Anterior cingulate cortex (tissue), 58 donors: Measurements from ENCODE around the gene SOX13.

Source experiments
- DNase-seq, 58 donors: peaks; one replicate each; lab custom pipeline; 2025; lab: John Stamatoyannopoulos, UW

The SOX13 gene

DNA sequence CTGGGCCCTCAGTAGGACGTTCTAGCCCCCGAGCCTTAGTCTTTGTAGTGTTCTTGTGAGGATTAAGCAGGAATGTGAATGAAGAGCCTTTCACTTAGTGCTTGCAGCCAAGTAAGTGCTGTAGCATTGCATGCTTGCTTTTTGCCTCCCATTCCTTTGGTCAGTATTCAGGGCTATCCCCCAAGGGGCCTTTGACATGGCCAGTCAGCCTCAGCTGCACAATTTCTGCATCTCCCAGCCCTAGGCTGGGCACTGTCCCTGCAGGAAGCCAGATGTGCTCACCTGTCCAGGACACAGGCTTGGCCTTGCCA is 30.5 kb downstream of the SOX13 start:
- DNase-seq, result no peak

DNA sequence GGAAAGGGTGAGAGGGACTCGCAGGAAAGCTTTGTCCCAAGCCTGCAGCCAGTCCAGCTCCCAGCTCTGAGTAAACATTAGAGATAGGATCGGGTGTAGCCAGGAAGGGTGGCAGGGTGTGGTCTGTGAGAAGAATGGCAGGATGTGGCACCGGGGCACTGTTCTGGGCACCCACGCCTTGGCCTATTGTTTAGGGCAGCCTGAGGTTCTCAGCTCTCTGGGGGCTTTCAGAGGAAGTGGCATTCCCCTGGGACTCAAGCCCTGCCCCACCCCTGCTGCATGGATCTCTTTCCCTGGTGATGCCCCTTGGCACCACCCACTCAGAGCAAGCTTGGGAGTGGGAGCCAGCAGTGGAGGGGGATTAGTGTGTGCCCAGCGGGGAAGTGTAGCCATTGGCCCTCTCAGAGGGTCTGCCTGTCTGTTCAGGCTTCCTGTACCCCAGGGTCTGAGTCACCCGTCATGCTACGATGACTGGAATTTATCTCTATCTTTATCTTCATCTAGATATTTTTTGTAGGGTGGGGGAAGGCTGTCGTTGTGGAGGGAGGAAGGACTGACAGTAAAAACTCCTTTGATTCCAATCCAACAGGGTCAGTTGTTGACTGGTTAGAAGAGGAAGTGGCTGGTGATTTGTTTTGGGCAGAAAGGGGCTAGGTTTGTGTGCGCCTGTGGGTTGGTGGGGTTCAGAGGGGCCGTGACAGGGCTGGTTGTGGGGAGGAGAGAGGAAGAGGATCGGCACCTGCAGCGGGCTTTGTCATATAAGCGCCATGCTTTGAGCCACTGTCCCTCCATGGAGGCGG is 31.6 kb downstream of the SOX13 start:
- DNase-seq, result no peak

DNA sequence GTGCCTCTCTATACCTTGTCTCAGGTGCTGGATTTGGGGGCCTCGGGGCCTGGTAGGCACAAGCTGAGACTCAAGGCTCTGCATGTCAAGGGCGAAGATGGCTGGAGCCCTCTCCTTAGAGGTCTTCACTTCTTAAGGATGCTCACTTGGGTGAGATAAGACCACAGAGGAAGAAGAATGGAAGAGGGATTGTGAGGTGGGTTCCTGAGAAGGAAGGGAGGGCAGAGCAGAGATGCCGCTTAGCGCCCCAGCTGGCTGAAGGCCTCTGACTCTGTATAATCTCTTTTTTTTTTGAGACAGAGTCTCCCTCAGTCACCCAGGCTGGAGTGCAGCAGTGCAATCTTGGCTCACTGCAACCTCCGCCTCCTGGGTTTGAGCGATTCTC is 32.2 kb downstream of the SOX13 start:
- no peak for DNase-seq

DNA sequence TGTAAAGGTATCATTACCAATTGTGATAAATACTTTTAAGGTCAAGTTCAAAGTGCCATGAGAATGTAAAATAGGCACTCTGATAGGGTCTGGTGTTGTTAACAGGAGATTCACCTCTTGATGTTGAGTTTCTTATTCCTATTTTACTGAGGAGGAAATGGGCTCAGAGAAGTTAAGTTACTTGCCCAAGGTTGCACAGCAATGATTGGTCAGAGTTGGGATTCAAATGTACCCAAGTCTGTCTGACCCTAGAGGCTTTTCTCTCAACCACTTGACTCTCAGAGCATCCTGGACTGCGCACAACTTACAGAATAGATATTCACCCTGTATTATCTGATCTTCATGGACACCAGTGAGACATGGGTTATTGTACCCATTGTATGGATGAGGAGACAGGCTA is 33.9 kb downstream of the SOX13 start:
- no peak for DNase-seq

- no peak for DNase-seq
These were observed 35.0 kb downstream of the SOX13 start for GRCh38 chr1:204107892-204108291.

- DNase-seq, result peak in 1 of 58 donors; percentile 12
These were observed 35.6 kb downstream of the SOX13 start for GRCh38 chr1:204108312-204109141.

GRCh38 chr1:204110894-204111633 is 38.1 kb downstream of the SOX13 start:
- DNase-seq, result no peak

DNA sequence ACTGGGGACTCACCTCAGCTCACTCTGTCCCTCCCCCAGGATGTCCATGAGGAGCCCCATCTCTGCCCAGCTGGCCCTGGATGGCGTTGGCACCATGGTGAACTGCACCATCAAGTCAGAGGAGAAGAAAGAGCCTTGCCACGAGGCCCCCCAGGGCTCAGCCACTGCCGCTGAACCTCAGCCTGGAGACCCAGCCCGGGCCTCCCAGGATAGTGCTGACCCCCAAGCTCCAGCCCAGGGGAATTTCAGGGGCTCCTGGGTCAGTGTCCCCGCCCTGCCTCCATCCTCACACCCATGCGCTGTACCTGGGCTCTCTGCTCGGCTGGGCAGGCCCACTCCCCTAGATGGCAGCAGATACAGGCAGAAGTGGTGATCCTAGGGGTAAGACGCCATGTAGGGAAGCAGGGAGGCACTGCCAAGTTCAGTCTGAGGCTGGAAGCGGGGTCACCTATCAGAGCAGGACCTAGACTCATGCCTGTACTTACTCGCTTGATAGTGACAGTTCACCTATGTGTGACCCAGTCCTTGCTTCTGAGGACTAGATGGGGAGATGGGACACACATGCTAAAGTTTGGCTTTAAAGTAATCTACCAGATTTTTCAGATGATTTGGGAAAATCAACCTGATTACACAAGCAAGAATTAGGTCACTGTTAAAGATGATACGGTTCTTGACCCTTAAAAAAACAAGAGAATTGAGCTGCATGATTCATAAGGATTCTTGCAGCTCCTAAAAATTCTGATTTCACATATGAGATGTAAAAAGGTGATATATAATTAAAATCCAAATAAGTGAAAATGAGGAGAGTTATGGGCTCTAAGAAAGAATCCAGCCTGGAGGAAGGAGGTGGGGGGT is 40.2 kb downstream of the SOX13 start:
- no peak for DNase-seq

DNA sequence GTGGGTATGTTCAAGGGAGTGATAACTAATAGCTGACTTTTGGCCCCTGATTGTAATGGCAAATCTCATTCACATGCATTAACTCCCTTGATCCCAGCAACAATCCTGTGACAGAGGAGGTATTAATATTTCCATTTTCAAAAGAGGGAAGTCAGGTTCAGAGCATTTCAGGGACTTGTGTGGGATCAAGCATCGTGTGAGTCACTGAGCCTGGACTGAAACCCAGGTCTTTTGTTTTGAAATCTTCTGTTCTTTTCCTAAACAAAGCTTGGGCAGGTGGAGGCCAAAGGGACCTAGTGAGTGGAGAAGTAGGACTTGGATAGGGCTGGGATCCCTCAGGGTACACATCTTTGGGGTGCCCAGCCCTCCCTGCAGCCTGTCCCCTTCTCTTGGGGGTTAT is 41.0 kb downstream of the SOX13 start:
- DNase-seq, result no peak

GRCh38 chr1:204114606-204115005 is 41.7 kb downstream of the SOX13 start:
- DNase-seq, result peak in 2 of 58 donors; percentile 20 to 29

GRCh38 chr1:204115116-204115515 is 42.2 kb downstream of the SOX13 start:
- no peak for DNase-seq

DNA sequence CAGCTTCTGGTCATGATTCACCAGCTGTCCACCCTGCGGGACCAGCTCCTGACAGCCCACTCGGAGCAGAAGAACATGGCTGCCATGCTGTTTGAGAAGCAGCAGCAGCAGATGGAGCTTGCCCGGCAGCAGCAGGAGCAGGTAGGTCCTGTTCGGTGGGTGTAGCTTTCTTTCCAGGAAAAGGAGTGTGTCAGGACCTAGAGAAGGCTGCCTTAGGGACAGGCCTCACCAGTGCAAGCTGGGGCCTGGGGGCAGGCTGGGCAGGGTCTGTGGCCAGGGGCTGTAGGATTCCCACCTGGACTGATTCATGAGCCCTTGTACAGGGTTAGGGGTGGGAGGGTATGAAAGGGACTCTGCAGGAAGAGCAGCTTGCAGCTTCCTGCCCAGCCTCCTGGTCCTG is 43.6 kb downstream of the SOX13 start:
- no peak for DNase-seq

GRCh38 chr1:204121840-204122555 is 49.1 kb downstream of the SOX13 start:
- no peak for DNase-seq

- DNase-seq, result no peak
These were observed 50.5 kb downstream of the SOX13 start for GRCh38 chr1:204123376-204123775.

GRCh38 chr1:204124639-204125038 is 51.7 kb downstream of the SOX13 start:
- DNase-seq, result no peak

DNA sequence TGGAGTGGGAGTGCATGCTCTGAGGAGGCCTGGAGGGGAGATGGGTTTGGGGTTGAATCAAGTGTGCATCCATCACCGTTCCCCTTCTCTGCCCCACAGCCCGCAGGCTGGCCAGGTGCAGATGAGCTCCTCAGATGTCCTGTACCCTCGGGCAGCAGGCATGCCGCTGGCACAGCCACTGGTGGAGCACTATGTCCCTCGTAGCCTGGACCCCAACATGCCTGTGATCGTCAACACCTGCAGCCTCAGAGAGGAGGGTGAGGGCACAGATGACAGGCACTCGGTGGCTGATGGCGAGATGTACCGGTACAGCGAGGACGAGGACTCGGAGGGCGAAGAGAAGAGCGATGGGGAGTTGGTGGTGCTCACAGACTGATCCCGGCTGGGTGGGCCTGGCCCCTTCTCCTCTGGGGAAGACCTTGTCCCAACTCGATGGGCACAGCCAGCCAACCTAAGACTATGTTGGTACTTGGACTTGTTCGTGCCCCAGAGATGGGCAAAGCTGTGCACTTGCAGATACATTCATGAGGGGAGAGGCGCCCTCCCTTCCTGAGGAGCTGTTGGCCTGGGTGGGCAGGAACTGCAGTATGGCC is 52.9 kb downstream of the SOX13 start:
- no peak for DNase-seq

DNA sequence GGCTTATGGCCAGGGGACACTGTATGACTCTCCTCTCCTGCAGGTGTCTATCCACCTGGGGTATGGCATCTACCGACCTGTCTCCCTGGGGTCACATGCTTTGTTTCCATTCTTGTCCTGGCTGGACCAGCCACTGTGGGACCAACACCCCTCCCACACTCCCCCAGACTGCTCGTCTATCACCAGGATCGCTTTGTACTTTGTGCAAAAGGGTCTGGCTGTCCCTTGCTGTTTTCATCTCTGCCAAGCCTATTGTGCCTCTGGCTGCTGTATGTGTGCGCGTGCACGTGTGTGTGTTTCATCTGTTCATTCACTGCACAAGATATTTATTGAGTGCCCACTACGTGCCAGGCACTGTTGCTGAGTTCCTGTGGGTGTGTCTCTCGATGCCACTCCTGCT is 53.5 kb downstream of the SOX13 start:
- no peak for DNase-seq

DNA sequence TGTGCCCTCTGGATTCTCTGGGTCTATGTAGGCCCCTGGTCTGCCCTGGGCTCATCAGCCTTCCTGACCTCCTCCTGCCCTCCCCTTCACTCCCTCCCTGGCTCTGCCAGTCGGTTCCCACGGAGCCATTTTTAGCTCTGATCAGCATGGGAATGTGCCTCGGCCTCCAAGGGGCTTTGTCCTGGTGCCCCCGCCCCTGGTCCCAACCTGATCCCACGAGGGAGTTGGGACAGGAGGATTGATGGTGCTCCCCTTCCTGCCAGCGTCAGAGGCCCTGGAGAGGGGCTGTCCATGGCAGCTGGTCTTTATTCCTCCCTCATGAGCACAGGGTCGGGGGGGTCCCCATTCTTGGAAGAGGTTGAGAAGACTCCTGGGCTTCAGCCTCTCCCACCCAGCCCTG is 54.0 kb downstream of the SOX13 start:
- no peak for DNase-seq

- peak in 44 of 58 donors; percentile 12 to 82 (median 36) for DNase-seq
These were observed 54.8 kb downstream of the SOX13 start for GRCh38 chr1:204127597-204128242.
